Sigmoid colon (tissue), 7 donors: ENCODE results near the gene ZNF511. TPM values are rescaled to one million over a fixed set of nuclear protein-coding genes. Genes with fewer than 3 reads are reported as not detected.
A peak's percentile ranks its signal among the peaks of the same experiment; 100 is the strongest.

Source experiments
- DNase-seq: peaks from one replicate; pipeline ENCODE4 v3.0.0-alpha.2; 2019
- H3K27ac ChIP-seq, 4 donors: fragments of 200-600 bp; sonication (generic); one replicate each; pipeline ENCODE4 v1.5.1; 2016 to 2019; ENCODE audit warnings: mild to moderate bottlenecking in 1 of 4
- H3K27me3 ChIP-seq, 3 donors: fragments of 200-600 bp; sonication (generic); one replicate each; pipeline ENCODE4 v1.5.1; 2019; ENCODE audit warnings: mild to moderate bottlenecking in 1 of 3
- H3K36me3 ChIP-seq, 4 donors: fragments of 200-600 bp; sonication (generic); one replicate each; pipeline ENCODE4 v1.5.1; 2016 to 2019
- H3K4me1 ChIP-seq, 4 donors: fragments of 200-600 bp; sonication (generic); one replicate each; pipeline ENCODE4 v1.5.1; 2017 to 2019
- H3K4me3 ChIP-seq, 4 donors: fragments of 200-600 bp; sonication (generic); one replicate each; pipeline ENCODE4 v1.5.1; 2017 to 2019; ENCODE audit warnings: mild to moderate bottlenecking in 2 of 4, moderate library complexity in 1 of 4
- H3K9me3 ChIP-seq, 4 donors: fragments of 200-600 bp in 3 of 4; sonication (generic) in 3 of 4; one replicate each; pipeline versions ENCODE4 v1.5.1 to v1.6.1; 2013 to 2019
- EP300 ChIP-seq, 4 donors: sonication (generic); formaldehyde crosslinking; IDR thresholded peaks; one replicate each; pipeline ENCODE4 v1.6.1; 2017; ENCODE audit warnings: antibody characterized with exemption in 4 of 4
- POLR2A ChIP-seq, 2 donors: fragments of 450-650 bp; IDR thresholded peaks; one replicate each; pipeline ENCODE4 v1.6.1; 2016; ENCODE audit warnings: antibody characterized with exemption in 2 of 2, mild to moderate bottlenecking in 2 of 2, moderate library complexity in 2 of 2
- POLR2AphosphoS5 ChIP-seq, 4 donors: sonication (generic); formaldehyde crosslinking; IDR thresholded peaks; one replicate each; pipeline ENCODE4 v1.6.1; 2017; ENCODE audit warnings: antibody characterized with exemption in 4 of 4
- WGBS, 2 donors: extraction: QIAGEN DNeasy Blood & Tissue Kit; methylation state at CpG; one replicate each; pipeline ENCODE4 v1.1.7; 2013; 5-methylcytosine and 5-hydroxymethylcytosine counted together
- intact Hi-C: fragments of 100-400 bp; cut with DNase I; formaldehyde crosslinking; loops from one replicate; pipeline ENCODE4 v1.15.1; 2023
- polyA plus RNA-seq, 3 donors: library from polyadenylated mRNA; stranded (reverse); fragments of 200-250 nt; gene quantifications; one replicate each; pipeline ENCODE4 v1.2.3, GENCODE V29; 2013
- total RNA-seq, 4 donors: library from RNA; depleted of rRNA; stranded (reverse); fragments of >200 nt; gene quantifications; one replicate each; pipeline ENCODE4 v1.1.0, GENCODE V29; 2016
- TF ChIP-seq, protein P1 (sequence below), 4 experiments: fragments of 450-650 bp in 3 of 4; fragments of 200-600 bp in 1 of 4; IDR thresholded peaks; one replicate each; pipeline ENCODE4 v1.5.1; 2016 to 2019; ENCODE audit warnings: antibody characterized with exemption in 4 of 4, mild to moderate bottlenecking in 3 of 4, moderate library complexity in 2 of 4
- donor health status: healthy with polysubstance abuse.
- donor health status: Bipolar disorder and iron deficiency.
- donor health status: healthy.

Gene ZNF511
- total and polyA plus RNA-seq, 7 donors: 34.7 to 55.6 (median 47.4) TPM

DNA sequence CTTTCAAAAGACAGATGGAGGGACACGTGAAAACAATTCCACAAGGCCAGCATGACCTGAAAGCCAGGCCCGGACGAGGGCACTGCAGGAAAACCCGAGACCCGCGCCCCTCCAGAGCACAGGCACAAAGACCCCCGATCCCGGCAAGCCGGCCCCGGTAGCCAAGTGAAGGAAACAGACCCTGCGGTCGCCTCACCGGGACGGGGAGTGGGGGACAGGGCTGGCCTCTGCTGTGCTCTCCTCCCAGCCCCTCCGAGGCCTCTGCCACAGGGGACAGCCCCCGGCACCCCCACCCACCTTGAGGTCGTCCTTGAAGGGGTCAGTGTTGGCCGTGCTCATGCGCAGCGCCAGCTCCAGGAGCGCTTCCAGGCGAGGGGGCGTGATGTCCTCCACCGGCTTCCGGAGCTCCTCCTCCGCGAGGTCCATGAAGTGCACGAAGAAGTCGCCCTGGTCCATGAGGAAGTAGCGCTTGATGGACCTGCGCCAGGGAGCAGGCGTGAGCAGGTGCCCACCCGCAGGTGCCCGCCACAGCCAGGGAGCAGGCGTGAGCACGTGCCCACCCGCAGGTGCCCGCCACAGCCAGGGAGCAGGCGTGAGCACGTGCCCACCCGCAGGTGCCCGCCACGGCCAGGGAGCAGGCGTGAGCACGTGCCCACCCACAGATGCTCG, 20.7 kb upstream of the ZNF511 start:
- Histone ChIP-seq H3K36me3 (peaks cover 48 to 89% (median 64%) of the 10 kb centered on the region in 4 donors), H3K4me3 (no peak overlapping the region), H3K27me3 (no peaks in the 10 kb centered on the region), H3K4me1 (no peaks in the 10 kb centered on the region), H3K27ac (no peak overlapping the region), H3K9me3 (no peaks in the 10 kb centered on the region)
- WGBS, 2 donors: 94 to 95% methylated on average over 46 of the region's 46 CpGs
- no peak for DNase-seq
- intact Hi-C loops: no loop called here
- TF ChIP-seq POLR2AphosphoS5 (IDR thresholded peaks at IDR 0.05) (no peak), EP300 (IDR thresholded peaks at IDR 0.05) (no peak), POLR2A (IDR thresholded peaks at IDR 0.05) (no peak)
- TF ChIP-seq, protein P1, sequence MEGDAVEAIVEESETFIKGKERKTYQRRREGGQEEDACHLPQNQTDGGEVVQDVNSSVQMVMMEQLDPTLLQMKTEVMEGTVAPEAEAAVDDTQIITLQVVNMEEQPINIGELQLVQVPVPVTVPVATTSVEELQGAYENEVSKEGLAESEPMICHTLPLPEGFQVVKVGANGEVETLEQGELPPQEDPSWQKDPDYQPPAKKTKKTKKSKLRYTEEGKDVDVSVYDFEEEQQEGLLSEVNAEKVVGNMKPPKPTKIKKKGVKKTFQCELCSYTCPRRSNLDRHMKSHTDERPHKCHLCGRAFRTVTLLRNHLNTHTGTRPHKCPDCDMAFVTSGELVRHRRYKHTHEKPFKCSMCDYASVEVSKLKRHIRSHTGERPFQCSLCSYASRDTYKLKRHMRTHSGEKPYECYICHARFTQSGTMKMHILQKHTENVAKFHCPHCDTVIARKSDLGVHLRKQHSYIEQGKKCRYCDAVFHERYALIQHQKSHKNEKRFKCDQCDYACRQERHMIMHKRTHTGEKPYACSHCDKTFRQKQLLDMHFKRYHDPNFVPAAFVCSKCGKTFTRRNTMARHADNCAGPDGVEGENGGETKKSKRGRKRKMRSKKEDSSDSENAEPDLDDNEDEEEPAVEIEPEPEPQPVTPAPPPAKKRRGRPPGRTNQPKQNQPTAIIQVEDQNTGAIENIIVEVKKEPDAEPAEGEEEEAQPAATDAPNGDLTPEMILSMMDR (IDR thresholded peaks at IDR 0.05): no peak

DNA sequence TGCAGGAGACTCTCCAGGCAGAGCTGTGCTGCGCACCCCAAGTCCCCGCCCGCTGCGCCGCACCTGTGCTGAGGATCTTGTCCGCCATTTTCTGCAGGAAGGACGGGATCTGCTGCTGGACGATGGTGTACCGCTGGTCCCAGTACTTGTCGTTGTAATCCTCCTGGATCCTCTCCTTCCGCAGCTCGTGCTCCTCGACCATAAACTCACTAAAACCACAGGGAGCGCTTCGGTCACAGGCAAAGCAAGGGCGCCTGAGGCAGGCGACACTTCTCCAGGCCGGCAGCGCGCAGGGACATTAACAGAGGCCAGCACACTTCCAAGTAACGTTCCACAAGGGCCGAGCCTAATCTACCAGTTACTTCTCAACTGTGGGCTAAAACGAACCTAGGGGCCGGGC, 19.0 kb upstream of the ZNF511 start:
- no peak overlapping the region for H3K4me3 ChIP-seq
- peaks cover 42 to 89% (median 61%) of the 10 kb centered on the region in 4 donors for H3K36me3 ChIP-seq
- TF ChIP-seq, protein P1 (IDR thresholded peaks at IDR 0.05): no peak
- TF ChIP-seq POLR2A (IDR thresholded peaks at IDR 0.05): no peak
- no peak for TF ChIP-seq EP300 (IDR thresholded peaks at IDR 0.05)
- no peak for TF ChIP-seq POLR2AphosphoS5 (IDR thresholded peaks at IDR 0.05)
- no peaks in the 10 kb centered on the region for H3K27me3 ChIP-seq
- no peak overlapping the region for H3K27ac ChIP-seq
- no peaks in the 10 kb centered on the region for H3K9me3 ChIP-seq
- no peak for DNase-seq
- 96 to 97% methylated on average over 24 of the region's 24 CpGs for WGBS, 2 donors
- intact Hi-C loops: no loop called here
- H3K4me1 ChIP-seq: no peaks in the 10 kb centered on the region

DNA sequence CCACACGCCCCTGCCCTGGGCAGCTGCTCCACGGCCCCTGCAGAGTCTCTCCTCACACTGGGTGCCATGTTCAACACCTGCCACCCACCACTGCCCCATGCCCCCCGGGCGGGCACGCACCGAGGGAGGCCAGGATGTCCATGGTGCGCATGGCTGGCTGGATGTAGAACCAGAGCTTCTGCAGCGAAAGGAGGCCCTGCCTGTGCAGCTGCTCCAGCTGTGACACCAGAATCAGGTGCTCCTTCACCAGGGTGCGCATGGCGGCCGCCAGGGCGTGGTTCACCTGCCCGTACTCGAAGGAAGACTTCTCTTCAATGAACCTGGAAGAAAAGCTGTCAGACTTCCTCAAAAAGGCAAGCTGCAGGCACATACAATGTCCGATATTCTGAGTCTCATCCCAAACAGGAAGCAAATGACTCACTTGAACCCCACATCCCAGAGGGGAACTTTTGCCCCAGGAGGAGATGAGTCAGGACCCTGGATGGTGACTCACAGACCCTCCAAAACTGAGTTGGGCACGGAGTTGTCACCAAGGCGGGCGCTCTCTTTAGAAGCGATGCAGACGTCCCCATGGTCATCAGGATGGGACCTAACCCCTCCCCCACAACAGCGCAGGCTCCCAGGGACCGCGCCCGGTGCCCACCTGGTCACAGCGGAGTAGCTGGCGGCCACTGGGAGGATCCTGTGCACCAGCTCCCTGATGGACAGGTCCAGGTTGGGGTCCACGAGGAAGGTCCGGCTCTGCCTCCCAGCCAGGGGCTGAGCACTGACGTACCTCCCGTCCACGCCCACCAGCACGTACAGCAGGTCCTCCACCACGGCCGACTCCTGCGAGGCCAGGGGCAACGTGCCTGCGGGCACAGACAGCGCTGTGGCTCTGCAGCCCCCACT, 15.6 kb upstream of the ZNF511 start:
- no peak for DNase-seq
- intact Hi-C loops: no loop called here
- Histone ChIP-seq H3K27me3 (no peaks in the 10 kb centered on the region), H3K4me1 (no peaks in the 10 kb centered on the region), H3K4me3 (no peak overlapping the region), H3K27ac (peak overlapping the region in 1 of 4 donors; percentile 37), H3K36me3 (peaks cover 44 to 89% (median 77%) of the 10 kb centered on the region in 4 donors), H3K9me3 (no peaks in the 10 kb centered on the region)
- TF ChIP-seq POLR2A (IDR thresholded peaks at IDR 0.05): no peak
- no peak for TF ChIP-seq POLR2AphosphoS5 (IDR thresholded peaks at IDR 0.05)
- TF ChIP-seq, protein P1 (IDR thresholded peaks at IDR 0.05): no peak
- TF ChIP-seq EP300 (IDR thresholded peaks at IDR 0.05): no peak
- WGBS, 2 donors: 93 to 94% methylated on average over 38 of the region's 38 CpGs

DNA sequence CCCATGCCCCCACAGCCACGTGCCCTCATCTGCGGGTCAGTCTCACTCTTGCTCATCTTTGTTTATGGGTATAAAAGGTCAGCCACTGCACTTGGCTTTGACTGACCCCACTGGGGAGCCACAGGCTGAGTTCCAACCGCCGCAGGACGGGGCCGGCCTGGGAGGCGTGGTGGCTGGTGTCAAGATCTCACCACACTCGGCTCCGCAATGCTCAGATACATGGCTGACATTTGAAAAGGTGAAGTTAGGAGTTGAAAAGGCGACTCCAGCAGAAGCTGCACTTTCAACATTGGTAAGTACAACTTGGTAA, 14.9 kb upstream of the ZNF511 start:
- Histone ChIP-seq H3K27me3 (no peaks in the 10 kb centered on the region), H3K9me3 (no peaks in the 10 kb centered on the region), H3K4me3 (no peak overlapping the region), H3K4me1 (no peaks in the 10 kb centered on the region), H3K27ac (peak overlapping the region in 1 of 4 donors; percentile 24), H3K36me3 (peaks cover 44 to 89% (median 77%) of the 10 kb centered on the region in 4 donors)
- WGBS, 2 donors: 91 to 92% methylated on average over 10 of the region's 10 CpGs
- TF ChIP-seq POLR2AphosphoS5 (IDR thresholded peaks at IDR 0.05) (no peak), EP300 (IDR thresholded peaks at IDR 0.05) (no peak), POLR2A (IDR thresholded peaks at IDR 0.05) (no peak)
- TF ChIP-seq, protein P1 (IDR thresholded peaks at IDR 0.05): no peak
- intact Hi-C loops: no loop called here
- DNase-seq: no peak
